OCI-LY7 (cell line): ENCODE measurements around the gene CSH2. TPM values are rescaled to one million over a fixed set of nuclear protein-coding genes. Genes with fewer than 3 reads are reported as not detected.
A peak's percentile ranks its signal among the peaks of the same experiment; 100 is the strongest.

ENCODE experiments used
- BruUV-seq: library from RNA; stranded (reverse); fragments of 400-500 nt; replicated peaks from 2 replicates; lab custom pipeline; 2021; lab: Mats Ljungman, UMichigan
- CTCF ChIA-PET: fragments of 300-600 bp; sonication (Branson Sonifier 250); formaldehyde crosslinking; loops from one replicate; lab custom pipeline; 2022; ENCODE audit warnings: antibody characterized with exemption; ENCODE audit not compliant: unreplicated experiment; lab: Charles Lee
- POLR2A ChIA-PET: fragments of 300-600 bp; sonication (Branson Sonifier 250); formaldehyde crosslinking; loops from one replicate; lab custom pipeline; 2022; ENCODE audit warnings: antibody characterized with exemption; lab: Charles Lee
- DNase-seq: peaks from one replicate; pipeline ENCODE4 v3.0.0-alpha.2; 2015; ENCODE audit warnings: low spot score
- H2AFZ ChIP-seq: fragments of 200-600 bp; sonication (generic), shearing (Covaris generic); 2 replicates; pipeline ENCODE4 v1.6.1; 2014; ENCODE audit warnings: mild to moderate bottlenecking, antibody characterized with exemption, low read length, moderate library complexity
- H3K27ac ChIP-seq: fragments of 200-600 bp; sonication (generic); 2 replicates; pipeline ENCODE4 v1.5.1; 2014; ENCODE audit warnings: mixed run types, low read depth, mild to moderate bottlenecking, moderate library complexity, low read length, inconsistent platforms; ENCODE audit not compliant: poor library complexity, severe bottlenecking
- H3K36me3 ChIP-seq: fragments of 200-600 bp; sonication (generic); 2 replicates; pipeline ENCODE4 v1.6.1; 2014; ENCODE audit warnings: mild to moderate bottlenecking, antibody characterized with exemption, low read length, moderate library complexity, mixed read lengths; ENCODE audit not compliant: insufficient read depth
- H3K4me1 ChIP-seq: fragments of 200-600 bp; sonication (generic); 2 replicates; pipeline ENCODE4 v1.5.1; 2014; ENCODE audit warnings: mild to moderate bottlenecking, low read length; ENCODE audit not compliant: insufficient read depth, poor library complexity, severe bottlenecking
- H3K4me2 ChIP-seq: fragments of 200-600 bp; sonication (generic); 2 replicates; pipeline ENCODE4 v1.6.1; 2014; ENCODE audit warnings: mild to moderate bottlenecking, low read length
- H3K4me3 ChIP-seq: fragments of 200-600 bp; sonication (generic); 2 replicates; pipeline ENCODE4 v1.5.1; 2014; ENCODE audit warnings: mild to moderate bottlenecking, low read depth, low read length; ENCODE audit not compliant: poor library complexity, severe bottlenecking
- H3K79me2 ChIP-seq: fragments of 200-600 bp; sonication (generic); 2 replicates; pipeline ENCODE4 v1.6.1; 2016; ENCODE audit warnings: low read depth, mild to moderate bottlenecking, low read length, moderate library complexity, mixed read lengths; ENCODE audit not compliant: insufficient read depth
- H3K9me2 ChIP-seq: fragments of 200-600 bp; sonication (generic); 2 replicates; pipeline ENCODE4 v1.6.1; 2016; ENCODE audit warnings: mild to moderate bottlenecking, low read length, mixed read lengths; ENCODE audit not compliant: insufficient read depth
- H3K9me3 ChIP-seq: fragments of 200-600 bp; sonication (generic); 2 replicates; pipeline ENCODE4 v1.6.1; 2014; ENCODE audit warnings: mild to moderate bottlenecking, mixed run types, low read length, mixed read lengths
- H4K20me1 ChIP-seq: fragments of 200-600 bp; sonication (generic); 2 replicates; pipeline ENCODE4 v1.6.1; 2014; ENCODE audit warnings: mild to moderate bottlenecking, antibody characterized with exemption, low read length, moderate library complexity, mixed read lengths; ENCODE audit not compliant: insufficient read depth
- EZH2phosphoT487 ChIP-seq: fragments of 200-600 bp; sonication (generic); IDR thresholded peaks from 2 replicates; pipeline ENCODE4 v1.6.1; 2018; ENCODE audit warnings: low read depth, borderline replicate concordance, mild to moderate bottlenecking, mixed run types, antibody characterized with exemption, low read length, moderate library complexity, mixed read lengths
- intact Hi-C: fragments of 100-400 bp; cut with micrococcal nuclease; formaldehyde crosslinking; loops from one replicate; pipeline ENCODE4 v1.10.0; 2022; ENCODE audit not compliant: unreplicated experiment
- total RNA-seq, 2 experiments: library from RNA; depleted of rRNA in 1 of 2; stranded (reverse); fragments of >200 nt in 1 of 2; shearing (Covaris generic) in 1 of 2; gene quantifications; 2 replicates each; pipeline ENCODE4 v1.2.3, GENCODE V29; 2014 to 2022
- TF ChIP-seq, protein P1 (sequence below): fragments of 200-600 bp; sonication (generic); conservative IDR thresholded peaks from 2 replicates; pipeline ENCODE4 v1.5.1; 2014; ENCODE audit warnings: mild to moderate bottlenecking, antibody characterized with exemption, low read length, moderate library complexity, mixed read lengths

CSH2 gene
- total RNA-seq, 2 experiments from 2014 or later: not detected

GRCh38 chr17:63841350-63842172 is 31.9 kb downstream of the CSH2 start:
- ChIA-PET POLR2A (interaction anchor here (4.4 kb wide), 1 partner anchor 13 kb away, joined by 20 read pairs; the partner anchor contains the start of genes FTSJ3 and PSMC5), CTCF (no interaction called here)
- BruUV-seq: no TSS peak
- Histone ChIP-seq H4K20me1 (peaks cover 18% of the 10 kb centered on the region), H3K36me3 (peaks cover 29% of the 10 kb centered on the region), H2AFZ (no peak overlapping the region), H3K9me3 (no peaks in the 10 kb centered on the region), H3K79me2 (peaks cover 57% of the 10 kb centered on the region), H3K4me1 (peaks cover 48% of the 10 kb centered on the region), H3K9me2 (no peaks in the 10 kb centered on the region), H3K4me3 (peak overlapping the region; percentile 99), H3K4me2 (peak overlapping the region; percentile 83), H3K27ac (peak overlapping the region; percentile 97)
- DNase-seq: peak; percentile 61
- intact Hi-C loops: no loop called here
- TF ChIP-seq EZH2phosphoT487: no peak
- TF ChIP-seq, protein P1, sequence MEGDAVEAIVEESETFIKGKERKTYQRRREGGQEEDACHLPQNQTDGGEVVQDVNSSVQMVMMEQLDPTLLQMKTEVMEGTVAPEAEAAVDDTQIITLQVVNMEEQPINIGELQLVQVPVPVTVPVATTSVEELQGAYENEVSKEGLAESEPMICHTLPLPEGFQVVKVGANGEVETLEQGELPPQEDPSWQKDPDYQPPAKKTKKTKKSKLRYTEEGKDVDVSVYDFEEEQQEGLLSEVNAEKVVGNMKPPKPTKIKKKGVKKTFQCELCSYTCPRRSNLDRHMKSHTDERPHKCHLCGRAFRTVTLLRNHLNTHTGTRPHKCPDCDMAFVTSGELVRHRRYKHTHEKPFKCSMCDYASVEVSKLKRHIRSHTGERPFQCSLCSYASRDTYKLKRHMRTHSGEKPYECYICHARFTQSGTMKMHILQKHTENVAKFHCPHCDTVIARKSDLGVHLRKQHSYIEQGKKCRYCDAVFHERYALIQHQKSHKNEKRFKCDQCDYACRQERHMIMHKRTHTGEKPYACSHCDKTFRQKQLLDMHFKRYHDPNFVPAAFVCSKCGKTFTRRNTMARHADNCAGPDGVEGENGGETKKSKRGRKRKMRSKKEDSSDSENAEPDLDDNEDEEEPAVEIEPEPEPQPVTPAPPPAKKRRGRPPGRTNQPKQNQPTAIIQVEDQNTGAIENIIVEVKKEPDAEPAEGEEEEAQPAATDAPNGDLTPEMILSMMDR: no peak

- H4K20me1 ChIP-seq: peaks cover 18% of the 10 kb centered on the region
- DNase-seq: no peak
- H3K4me3 ChIP-seq: peak overlapping the region; percentile 99
- ChIA-PET CTCF (no interaction called here), POLR2A (interaction anchor here (0.5 to 4.4 kb wide), 3 partner anchors 13 to 146 kb away, joined by 4 to 20 read pairs (median 6); partner anchors contain the start of genes CCDC47, FTSJ3 and PSMC5)
- peak overlapping the region; percentile 97 for H3K27ac ChIP-seq
- peaks cover 59% of the 10 kb centered on the region for H3K79me2 ChIP-seq
- H3K9me3 ChIP-seq: no peaks in the 10 kb centered on the region
- no peak for TF ChIP-seq EZH2phosphoT487
- TF ChIP-seq, protein P1: no peak
- no peak overlapping the region for H2AFZ ChIP-seq
- intact Hi-C loops: no loop called here
- BruUV-seq: no TSS peak
- H3K36me3 ChIP-seq: peaks cover 37% of the 10 kb centered on the region
- H3K4me1 ChIP-seq: peaks cover 48% of the 10 kb centered on the region
- H3K4me2 ChIP-seq: peak overlapping the region; percentile 83
- no peaks in the 10 kb centered on the region for H3K9me2 ChIP-seq
These were observed 32.7 kb downstream of the CSH2 start for GRCh38 chr17:63840591-63841349.
